ENCODE measurements around the gene ADGRG3. TPM values are rescaled to one million over a fixed set of nuclear protein-coding genes. Genes with fewer than 3 reads are reported as not detected.

The ADGRG3 gene
- total RNA-seq, 1 donor from 2014 or later: not detected

DNA sequence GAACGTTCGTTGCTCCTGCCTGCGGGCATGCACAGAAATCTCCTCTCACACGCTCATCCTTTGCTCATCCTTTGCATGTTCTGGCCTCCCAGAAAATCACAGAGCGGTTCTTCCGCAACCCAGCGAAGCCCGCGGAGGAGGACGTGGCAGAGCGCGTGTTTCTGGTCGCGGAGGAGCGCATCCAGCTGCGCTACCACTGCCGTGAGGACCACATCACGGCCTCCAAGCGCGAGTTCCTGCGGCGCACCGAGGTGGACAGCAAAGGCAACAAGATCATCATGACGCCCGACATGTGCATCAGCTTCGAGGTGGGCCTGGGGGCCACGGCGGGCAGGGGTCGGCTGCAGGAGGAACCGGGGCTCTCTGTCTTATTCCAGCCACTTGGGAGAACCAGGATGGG, 57.9 kb downstream of the ADGRG3 start:
- H3K27me3 Mint-ChIP-seq (ENCODE audit: low read depth, unreplicated experiment): peaks cover 11% of the 10 kb centered on the region
- DNase-seq (ENCODE audit: low read depth): no peak
- no peak for FAIRE-seq
- no peaks in the 10 kb centered on the region for H4K20me1 ChIP-seq (ENCODE audit: insufficient read depth, low read length)
- no peak overlapping the region for H3K27ac ChIP-seq (ENCODE audit: low read depth, low read length)
- H2AFZ ChIP-seq (ENCODE audit: low read depth, low read length): no peak overlapping the region
- H3K4me2 ChIP-seq (ENCODE audit: low read length): no peak overlapping the region
- TF ChIP-seq EZH2 (IDR thresholded peaks at IDR 0.05; ENCODE audit: insufficient read depth, low read length): no peak
- TF ChIP-seq CTCF (IDR thresholded peaks at IDR 0.05; ENCODE audit: insufficient read depth, low read depth, low read length): no peak
- H3K4me1 Mint-ChIP-seq (ENCODE audit: low read depth, unreplicated experiment): no peaks in the 10 kb centered on the region
- no peak overlapping the region for H3K4me3 ChIP-seq (ENCODE audit: insufficient read depth, low read depth, low read length)
- no peaks in the 10 kb centered on the region for H3K27me3 ChIP-seq (ENCODE audit: insufficient read depth, low read length)
- no peaks in the 10 kb centered on the region for H3K79me2 ChIP-seq (ENCODE audit: insufficient read depth, low read length)
- no peaks in the 10 kb centered on the region for H3K9me3 Mint-ChIP-seq (ENCODE audit: unreplicated experiment)
- H3K36me3 ChIP-seq (ENCODE audit: insufficient read depth, low read length): no peaks in the 10 kb centered on the region
- H3K4me1 ChIP-seq (ENCODE audit: insufficient read depth, low read length): no peaks in the 10 kb centered on the region
- H3K27ac Mint-ChIP-seq (ENCODE audit: unreplicated experiment): no peak overlapping the region
- no peaks in the 10 kb centered on the region for H3K9me3 ChIP-seq (ENCODE audit: insufficient read depth, low read depth, low read length)
- no peak overlapping the region for H3K9ac ChIP-seq (ENCODE audit: low read length)
- H3K4me3 Mint-ChIP-seq (ENCODE audit: unreplicated experiment): no peak overlapping the region
- H3K36me3 Mint-ChIP-seq (ENCODE audit: low read depth, unreplicated experiment): no peaks in the 10 kb centered on the region

DNA sequence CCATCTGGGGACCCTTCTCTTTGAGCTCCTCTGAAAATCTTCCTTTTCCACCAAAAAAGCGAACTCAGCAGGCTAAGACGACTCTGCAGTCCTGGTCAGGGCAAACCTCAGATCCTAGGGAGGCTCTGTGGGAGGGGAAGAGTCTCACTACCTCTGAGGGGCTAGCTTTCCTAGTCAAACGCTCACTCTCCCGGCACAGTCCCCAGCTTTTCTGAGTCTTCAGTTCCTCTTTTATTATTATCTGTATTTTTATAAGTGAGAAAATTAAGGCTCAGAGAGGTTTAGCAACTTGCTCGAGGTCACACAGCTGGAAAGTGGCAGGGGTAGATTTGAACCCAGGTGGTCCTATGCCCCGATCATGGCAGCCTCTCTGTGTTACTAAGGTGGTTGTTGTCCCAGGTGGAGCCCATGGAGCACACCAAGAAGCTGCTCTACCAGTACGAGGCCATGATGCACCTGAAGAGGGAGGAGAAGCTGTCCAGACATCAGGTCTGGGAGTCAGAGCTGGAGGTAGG, 58.4 kb downstream of the ADGRG3 start:
- no peak overlapping the region for H3K4me3 Mint-ChIP-seq (ENCODE audit: unreplicated experiment)
- no peaks in the 10 kb centered on the region for H3K9me3 ChIP-seq (ENCODE audit: insufficient read depth, low read depth, low read length)
- TF ChIP-seq EZH2 (IDR thresholded peaks at IDR 0.05; ENCODE audit: insufficient read depth, low read length) (no peak), CTCF (IDR thresholded peaks at IDR 0.05; ENCODE audit: insufficient read depth, low read depth, low read length) (no peak)
- no peak overlapping the region for H3K4me2 ChIP-seq (ENCODE audit: low read length)
- no peaks in the 10 kb centered on the region for H4K20me1 ChIP-seq (ENCODE audit: insufficient read depth, low read length)
- H2AFZ ChIP-seq (ENCODE audit: low read depth, low read length): no peak overlapping the region
- FAIRE-seq (no peak), DNase-seq (ENCODE audit: low read depth) (no peak)
- H3K9ac ChIP-seq (ENCODE audit: low read length): no peak overlapping the region
- no peaks in the 10 kb centered on the region for H3K4me1 ChIP-seq (ENCODE audit: insufficient read depth, low read length)
- no peaks in the 10 kb centered on the region for H3K4me1 Mint-ChIP-seq (ENCODE audit: low read depth, unreplicated experiment)
- H3K27ac Mint-ChIP-seq (ENCODE audit: unreplicated experiment): no peak overlapping the region
- peaks cover 11% of the 10 kb centered on the region for H3K27me3 Mint-ChIP-seq (ENCODE audit: low read depth, unreplicated experiment)
- no peaks in the 10 kb centered on the region for H3K36me3 Mint-ChIP-seq (ENCODE audit: low read depth, unreplicated experiment)
- H3K36me3 ChIP-seq (ENCODE audit: insufficient read depth, low read length): no peaks in the 10 kb centered on the region
- H3K79me2 ChIP-seq (ENCODE audit: insufficient read depth, low read length): no peaks in the 10 kb centered on the region
- H3K27me3 ChIP-seq (ENCODE audit: insufficient read depth, low read length): no peaks in the 10 kb centered on the region
- no peak overlapping the region for H3K27ac ChIP-seq (ENCODE audit: low read depth, low read length)
- no peak overlapping the region for H3K4me3 ChIP-seq (ENCODE audit: insufficient read depth, low read depth, low read length)
- H3K9me3 Mint-ChIP-seq (ENCODE audit: unreplicated experiment): no peaks in the 10 kb centered on the region

GRCh38 chr16:57727610-57728009, 59.5 kb downstream of the ADGRG3 start:
- no peaks in the 10 kb centered on the region for H3K9me3 Mint-ChIP-seq (ENCODE audit: unreplicated experiment)
- Histone ChIP-seq H4K20me1 (ENCODE audit: insufficient read depth, low read length) (no peaks in the 10 kb centered on the region), H3K27me3 (ENCODE audit: insufficient read depth, low read length) (no peaks in the 10 kb centered on the region), H2AFZ (ENCODE audit: low read depth, low read length) (no peak overlapping the region), H3K36me3 (ENCODE audit: insufficient read depth, low read length) (no peaks in the 10 kb centered on the region), H3K4me3 (ENCODE audit: insufficient read depth, low read depth, low read length) (no peak overlapping the region), H3K9me3 (ENCODE audit: insufficient read depth, low read depth, low read length) (no peaks in the 10 kb centered on the region), H3K9ac (ENCODE audit: low read length) (no peak overlapping the region), H3K4me2 (ENCODE audit: low read length) (no peak overlapping the region), H3K79me2 (ENCODE audit: insufficient read depth, low read length) (no peaks in the 10 kb centered on the region), H3K27ac (ENCODE audit: low read depth, low read length) (no peak overlapping the region), H3K4me1 (ENCODE audit: insufficient read depth, low read length) (no peaks in the 10 kb centered on the region)
- no peak overlapping the region for H3K27ac Mint-ChIP-seq (ENCODE audit: unreplicated experiment)
- TF ChIP-seq CTCF (IDR thresholded peaks at IDR 0.05; ENCODE audit: insufficient read depth, low read depth, low read length) (no peak), EZH2 (IDR thresholded peaks at IDR 0.05; ENCODE audit: insufficient read depth, low read length) (no peak)
- H3K36me3 Mint-ChIP-seq (ENCODE audit: low read depth, unreplicated experiment): no peaks in the 10 kb centered on the region
- no peaks in the 10 kb centered on the region for H3K4me1 Mint-ChIP-seq (ENCODE audit: low read depth, unreplicated experiment)
- FAIRE-seq (no peak), DNase-seq (ENCODE audit: low read depth) (no peak)
- H3K4me3 Mint-ChIP-seq (ENCODE audit: unreplicated experiment): no peak overlapping the region
- H3K27me3 Mint-ChIP-seq (ENCODE audit: low read depth, unreplicated experiment): peaks cover 8% of the 10 kb centered on the region
